ENCODE data around the gene IZUMO2. TPM values are rescaled to one million over a fixed set of nuclear protein-coding genes. Genes with fewer than 3 reads are reported as not detected.
"Not testable (repeated sequence)": the region's sequence is repeated elsewhere in the genome, so short reads cannot be mapped to it uniquely, and the experiment has no call there.

The IZUMO2 gene
- total RNA-seq, 1 experiment from 2014 or later = not detected

DNA sequence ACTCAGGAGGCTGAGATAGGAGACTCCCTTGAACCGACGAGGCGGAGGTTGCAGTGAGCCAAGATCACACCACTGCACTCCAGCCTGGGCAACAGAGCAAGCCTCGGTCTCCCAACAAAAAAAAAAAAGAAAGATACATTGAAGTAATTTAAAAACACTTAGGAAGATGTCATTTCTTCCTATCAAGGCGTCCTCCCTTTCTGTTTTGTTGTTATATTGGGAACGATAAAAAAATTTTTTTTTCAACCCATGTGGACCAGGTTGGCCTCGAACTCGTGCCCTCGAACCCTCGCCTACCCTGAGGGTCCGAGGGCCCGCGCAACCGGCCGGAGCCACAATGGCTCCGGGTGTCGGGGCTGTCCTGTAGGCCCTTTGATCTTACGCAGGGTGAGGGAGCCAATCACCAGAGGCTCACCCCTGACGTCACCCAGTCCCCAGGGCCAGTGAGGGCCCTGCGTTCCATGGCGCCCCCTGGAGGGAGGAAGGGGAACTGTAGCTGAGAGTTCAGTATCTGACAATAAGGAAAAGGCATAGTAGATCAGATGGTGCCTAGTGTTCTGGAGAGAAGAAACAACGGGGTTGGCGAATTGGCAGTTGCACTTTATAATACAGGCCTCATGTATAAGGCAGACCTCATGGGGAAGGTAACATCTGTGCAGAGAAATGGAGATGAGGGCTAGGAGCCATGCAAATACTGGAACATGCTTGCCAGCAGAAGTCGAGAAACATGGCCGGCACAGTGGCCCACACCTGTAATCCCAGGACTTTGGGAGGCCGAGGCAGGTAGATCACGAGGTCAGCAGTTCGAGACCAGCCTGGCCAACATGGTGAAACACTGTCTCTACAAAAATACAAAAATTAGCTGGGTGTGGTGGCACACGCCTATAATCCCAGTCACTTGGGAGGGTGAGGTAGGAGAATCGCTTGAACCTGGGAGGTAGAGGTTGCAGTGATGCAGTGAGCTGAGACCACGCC lies 29.3 kb downstream of the IZUMO2 start:
- H3K27me3 ChIP-seq (ENCODE audit: control insufficient read depth, insufficient read depth, low read length); H3K9me3 ChIP-seq (ENCODE audit: control insufficient read depth, insufficient read depth, low read depth, low read length); H3K4me3 ChIP-seq (ENCODE audit: low read depth in 2 of 2, low read length in 2 of 2); ATAC-seq; H3K4me1 ChIP-seq (ENCODE audit: control insufficient read depth, insufficient read depth, low read length); POLR2A ChIA-PET; BruUV-seq (replicated peaks); in situ Hi-C loops (cut with HindIII; ENCODE audit: low pct_unique_long_range_greater_than_20kb, low sequenced_read_pairs); CTCF ChIA-PET; DNase-seq (ENCODE audit: low read depth, low spot score); H3K27ac ChIP-seq (ENCODE audit: low read length); intact Hi-C loops (cut with micrococcal nuclease; ENCODE audit: unreplicated experiment); H3K36me3 ChIP-seq (ENCODE audit: control insufficient read depth, insufficient read depth, low read length): not testable (repeated sequence)
- peak; percentile 63 for TF ChIP-seq CTCF (IDR thresholded peaks at IDR 0.05)

GRCh38 chr19:50104012-50104411 lies 59.1 kb downstream of the IZUMO2 start:
- H3K27me3 ChIP-seq (ENCODE audit: control insufficient read depth, insufficient read depth, low read length); BruUV-seq (replicated peaks); DNase-seq (ENCODE audit: low read depth, low spot score); H3K27ac ChIP-seq (ENCODE audit: low read length); CTCF ChIA-PET; in situ Hi-C loops (cut with HindIII; ENCODE audit: low pct_unique_long_range_greater_than_20kb, low sequenced_read_pairs); H3K36me3 ChIP-seq (ENCODE audit: control insufficient read depth, insufficient read depth, low read length); H3K4me3 ChIP-seq (ENCODE audit: low read depth in 2 of 2, low read length in 2 of 2); H3K4me1 ChIP-seq (ENCODE audit: control insufficient read depth, insufficient read depth, low read length); POLR2A ChIA-PET; H3K9me3 ChIP-seq (ENCODE audit: control insufficient read depth, insufficient read depth, low read depth, low read length); ATAC-seq; intact Hi-C loops (cut with micrococcal nuclease; ENCODE audit: unreplicated experiment): not testable (repeated sequence)

DNA sequence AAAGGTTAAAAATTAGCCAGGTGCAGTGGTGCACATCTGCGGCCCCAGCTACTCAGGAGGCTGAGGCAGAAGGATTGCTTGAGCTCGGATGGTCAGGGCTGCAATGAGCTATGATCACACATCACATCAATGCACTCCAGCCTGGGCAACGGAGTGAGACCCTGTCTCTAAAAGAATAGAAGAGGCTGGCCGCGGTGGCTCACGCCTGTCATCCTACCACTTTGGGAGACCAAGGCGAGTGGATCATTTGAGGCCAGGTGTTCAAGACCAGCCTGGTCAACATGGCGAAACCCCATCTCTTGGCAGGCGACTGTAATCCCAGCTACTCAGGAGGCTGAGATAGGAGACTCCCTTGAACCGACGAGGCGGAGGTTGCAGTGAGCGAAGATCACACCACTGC lies 59.7 kb downstream of the IZUMO2 start:
- DNase-seq (ENCODE audit: low read depth, low spot score); H3K27ac ChIP-seq (ENCODE audit: low read length); H3K9me3 ChIP-seq (ENCODE audit: control insufficient read depth, insufficient read depth, low read depth, low read length); ATAC-seq; CTCF ChIA-PET; BruUV-seq (replicated peaks); POLR2A ChIA-PET; intact Hi-C loops (cut with micrococcal nuclease; ENCODE audit: unreplicated experiment); H3K27me3 ChIP-seq (ENCODE audit: control insufficient read depth, insufficient read depth, low read length); in situ Hi-C loops (cut with HindIII; ENCODE audit: low pct_unique_long_range_greater_than_20kb, low sequenced_read_pairs); H3K36me3 ChIP-seq (ENCODE audit: control insufficient read depth, insufficient read depth, low read length); H3K4me3 ChIP-seq (ENCODE audit: low read depth in 2 of 2, low read length in 2 of 2); H3K4me1 ChIP-seq (ENCODE audit: control insufficient read depth, insufficient read depth, low read length): not testable (repeated sequence)

Other genes with a start within 250 kb of the IZUMO2 start
- gene ATF5, start 234.1 kb downstream of the IZUMO2 start, total RNA-seq (2021; ENCODE audit: unreplicated experiment) = 104 TPM
- gene NUP62, start 233.8 kb downstream of the IZUMO2 start, total RNA-seq (2021; ENCODE audit: unreplicated experiment) = 54.6 TPM
- gene SIGLEC11, start 202.1 kb downstream of the IZUMO2 start, total RNA-seq (2021; ENCODE audit: unreplicated experiment) = not detected
- gene VRK3, start 137.9 kb downstream of the IZUMO2 start, total RNA-seq (2021; ENCODE audit: unreplicated experiment) = 32.6 TPM
- 11.7 TPM for gene ZNF473, start 137.3 kb downstream of the IZUMO2 start, total RNA-seq (2021; ENCODE audit: unreplicated experiment)
- gene MYH14, start 40.3 kb upstream of the IZUMO2 start, total RNA-seq (2021; ENCODE audit: unreplicated experiment) = 23.8 TPM
- gene KCNC3, start 166.1 kb upstream of the IZUMO2 start, total RNA-seq (2021; ENCODE audit: unreplicated experiment) = 10.8 TPM
- 2.5 TPM for gene NAPSA, start 202.4 kb upstream of the IZUMO2 start, total RNA-seq (2021; ENCODE audit: unreplicated experiment)
- gene NR1H2, start 213.2 kb upstream of the IZUMO2 start, total RNA-seq (2021; ENCODE audit: unreplicated experiment) = 55.8 TPM
- gene POLD1, start 221.1 kb upstream of the IZUMO2 start, total RNA-seq (2021; ENCODE audit: unreplicated experiment) = 71.7 TPM

Measured in Panc1 (cell line).